NT2/D1 (cell line): Measurements from ENCODE around the gene POT1.

Experiments
- YY1 ChIP-seq: IDR thresholded peaks from 2 replicates; pipeline ENCODE4 v1.6.1; 2011; ENCODE audit not compliant: insufficient read length, insufficient read depth
- ZNF274 ChIP-seq: IDR thresholded peaks from 2 replicates; pipeline ENCODE4 v1.6.1; 2011; ENCODE audit warnings: mild to moderate bottlenecking, low read depth, low read length

- TF ChIP-seq ZNF274 (no peak), YY1 (no peak)
Measured at GRCh38 chr7:124792002-124792401, 137.6 kb downstream of the POT1 start.
